Left lung (tissue), 10 donors: Measurements from ENCODE around the gene NHERF1. TPM values are rescaled to one million over a fixed set of nuclear protein-coding genes. Genes with fewer than 3 reads are reported as not detected.

Experiments used
- ATAC-seq: fragments of 200-7000 bp; cut with Tn5 transposase; one replicate; pipeline ENCODE4 v1.9.1; 2020; ENCODE audit warnings: moderate library complexity
- DNase-seq, 4 donors: peaks; one replicate each; pipeline ENCODE4 v3.0.0-alpha.2; 2013 to 2020
- H3K27ac ChIP-seq, 2 donors: fragments of 200-600 bp; sonication (generic) in 1 of 2; one replicate each; pipeline versions ENCODE4 v1.5.0 to v1.8.0; 2020 to 2021
- H3K27me3 ChIP-seq, 2 donors: fragments of 200-600 bp; sonication (generic) in 1 of 2; one replicate each; pipeline versions ENCODE4 v1.5.0 to v1.8.0; 2020 to 2021
- H3K36me3 ChIP-seq, 2 donors: fragments of 200-600 bp; sonication (generic) in 1 of 2; one replicate each; pipeline versions ENCODE4 v1.5.0 to v1.8.0; 2020 to 2021
- H3K4me1 ChIP-seq, 2 donors: fragments of 200-600 bp; one replicate each; pipeline ENCODE4 v1.8.0; 2021
- H3K4me3 ChIP-seq, 2 donors: fragments of 200-600 bp; sonication (generic) in 1 of 2; one replicate each; pipeline versions ENCODE4 v1.5.0 to v1.8.0; 2020 to 2021; ENCODE audit warnings: mild to moderate bottlenecking in 1 of 2
- H3K9me3 ChIP-seq, 2 donors: fragments of 200-600 bp; sonication (generic) in 1 of 2; one replicate each; pipeline versions ENCODE4 v1.5.0 to v1.8.0; 2020 to 2021
- CTCF ChIP-seq, 2 donors: fragments of 200-600 bp; sonication (generic) in 1 of 2; IDR thresholded peaks; one replicate each; pipeline versions ENCODE4 v1.5.0 to v1.8.0; 2021; ENCODE audit warnings: antibody characterized with exemption in 2 of 2
- intact Hi-C, 2 donors: fragments of 100-400 bp; cut with DNase I; formaldehyde crosslinking; loops; one replicate each; pipeline versions ENCODE4 v1.11.2 to v1.14.2; 2022
- polyA plus RNA-seq, 6 donors: library from polyadenylated mRNA; unstranded; fragments of 120-200 nt; gene quantifications; one replicate each; pipeline ENCODE4 v1.2.1, GENCODE V29; 2013; ENCODE audit not compliant: insufficient read length in 6 of 6
- total RNA-seq, 2 donors: library from RNA; stranded (reverse); fragmentation: NEBNext Ultra II Directional; extraction: Animal tissue kit (Norgen Biotek cat#: 25700); gene quantifications; one replicate each; pipeline ENCODE4 v1.2.1, GENCODE V29; 2021
- donor health status: DM: no; HTN: yes; CAD: no.
- donor health status: DM: no; HTN: no; CAD: no.

NHERF1 gene
- total and polyA plus RNA-seq, 8 donors = 25.5 to 65.5 (median 48.6) TPM

- ATAC-seq (no peak), DNase-seq (no peak)
- Histone ChIP-seq H3K4me3 (no peak overlapping the region), H3K36me3 (peaks cover 0 to 73% of the 10 kb centered on the region in 2 donors), H3K9me3 (no peaks in the 10 kb centered on the region), H3K27ac (no peak overlapping the region), H3K4me1 (peaks cover 0 to 20% of the 10 kb centered on the region in 2 donors), H3K27me3 (no peaks in the 10 kb centered on the region)
- no peak for TF ChIP-seq CTCF (IDR thresholded peaks at IDR 0.05)
- intact Hi-C loops = no loop called here
Measured at GRCh38 chr17:74767111-74767516, 18.7 kb downstream of the NHERF1 start.

- no peak overlapping the region for H3K27ac ChIP-seq
- ATAC-seq (peak; percentile 37), DNase-seq (peak in 2 of 4 donors; percentile 64 to 83)
- intact Hi-C loops = no loop called here
- peaks cover 0 to 84% of the 10 kb centered on the region in 2 donors for H3K36me3 ChIP-seq
- H3K4me3 ChIP-seq = no peak overlapping the region
- H3K9me3 ChIP-seq = no peaks in the 10 kb centered on the region
- H3K27me3 ChIP-seq = no peaks in the 10 kb centered on the region
- H3K4me1 ChIP-seq = peaks cover 0 to 12% of the 10 kb centered on the region in 2 donors
- no peak for TF ChIP-seq CTCF (IDR thresholded peaks at IDR 0.05)
Measured at GRCh38 chr17:74768069-74768762, 19.8 kb downstream of the NHERF1 start.

- TF ChIP-seq CTCF (IDR thresholded peaks at IDR 0.05) = no peak
- DNase-seq = no peak
- no peak for ATAC-seq
- no peak overlapping the region for H3K27ac ChIP-seq
- intact Hi-C loops = no loop called here
- H3K4me3 ChIP-seq = no peak overlapping the region
- H3K9me3 ChIP-seq = no peaks in the 10 kb centered on the region
- H3K27me3 ChIP-seq = no peaks in the 10 kb centered on the region
- peaks cover 0 to 10% of the 10 kb centered on the region in 2 donors for H3K4me1 ChIP-seq
- peaks cover 0 to 84% of the 10 kb centered on the region in 2 donors for H3K36me3 ChIP-seq
Measured at GRCh38 chr17:74768763-74769114, 20.3 kb downstream of the NHERF1 start.

GRCh38 chr17:74769266-74769855 lies 20.9 kb downstream of the NHERF1 start:
- no peak for TF ChIP-seq CTCF (IDR thresholded peaks at IDR 0.05)
- DNase-seq (no peak), ATAC-seq (no peak)
- Histone ChIP-seq H3K36me3 (peaks cover 0 to 82% of the 10 kb centered on the region in 2 donors), H3K4me3 (no peak overlapping the region), H3K27me3 (no peaks in the 10 kb centered on the region), H3K9me3 (no peaks in the 10 kb centered on the region), H3K27ac (no peak overlapping the region), H3K4me1 (peaks cover 0 to 12% of the 10 kb centered on the region in 2 donors)
- intact Hi-C loops = no loop called here

- no peak overlapping the region for H3K4me3 ChIP-seq
- H3K27me3 ChIP-seq = no peaks in the 10 kb centered on the region
- intact Hi-C loops = no loop called here
- no peaks in the 10 kb centered on the region for H3K9me3 ChIP-seq
- H3K36me3 ChIP-seq = peaks cover 0 to 76% of the 10 kb centered on the region in 2 donors
- H3K27ac ChIP-seq = peak overlapping the region in 1 of 2 donors; percentile 2
- H3K4me1 ChIP-seq = peaks cover 4 to 18% of the 10 kb centered on the region in 2 donors
- TF ChIP-seq CTCF (IDR thresholded peaks at IDR 0.05) = no peak
- DNase-seq (no peak), ATAC-seq (no peak)
Measured at GRCh38 chr17:74769856-74770497, 21.5 kb downstream of the NHERF1 start.
